ENCODE measurements around the gene CDH22.

The CDH22 gene, protein sequence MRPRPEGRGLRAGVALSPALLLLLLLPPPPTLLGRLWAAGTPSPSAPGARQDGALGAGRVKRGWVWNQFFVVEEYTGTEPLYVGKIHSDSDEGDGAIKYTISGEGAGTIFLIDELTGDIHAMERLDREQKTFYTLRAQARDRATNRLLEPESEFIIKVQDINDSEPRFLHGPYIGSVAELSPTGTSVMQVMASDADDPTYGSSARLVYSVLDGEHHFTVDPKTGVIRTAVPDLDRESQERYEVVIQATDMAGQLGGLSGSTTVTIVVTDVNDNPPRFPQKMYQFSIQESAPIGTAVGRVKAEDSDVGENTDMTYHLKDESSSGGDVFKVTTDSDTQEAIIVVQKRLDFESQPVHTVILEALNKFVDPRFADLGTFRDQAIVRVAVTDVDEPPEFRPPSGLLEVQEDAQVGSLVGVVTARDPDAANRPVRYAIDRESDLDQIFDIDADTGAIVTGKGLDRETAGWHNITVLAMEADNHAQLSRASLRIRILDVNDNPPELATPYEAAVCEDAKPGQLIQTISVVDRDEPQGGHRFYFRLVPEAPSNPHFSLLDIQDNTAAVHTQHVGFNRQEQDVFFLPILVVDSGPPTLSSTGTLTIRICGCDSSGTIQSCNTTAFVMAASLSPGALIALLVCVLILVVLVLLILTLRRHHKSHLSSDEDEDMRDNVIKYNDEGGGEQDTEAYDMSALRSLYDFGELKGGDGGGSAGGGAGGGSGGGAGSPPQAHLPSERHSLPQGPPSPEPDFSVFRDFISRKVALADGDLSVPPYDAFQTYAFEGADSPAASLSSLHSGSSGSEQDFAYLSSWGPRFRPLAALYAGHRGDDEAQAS

GRCh38 chr20:46308258-46309157 is at the start of gene CDH22:
TSS of gene CDH22 (minus strand) at chr20:46308498. CDS start at chr20:46251294, 57,204 bp downstream.
- peak; percentile 49 for DNase-seq

DNA sequence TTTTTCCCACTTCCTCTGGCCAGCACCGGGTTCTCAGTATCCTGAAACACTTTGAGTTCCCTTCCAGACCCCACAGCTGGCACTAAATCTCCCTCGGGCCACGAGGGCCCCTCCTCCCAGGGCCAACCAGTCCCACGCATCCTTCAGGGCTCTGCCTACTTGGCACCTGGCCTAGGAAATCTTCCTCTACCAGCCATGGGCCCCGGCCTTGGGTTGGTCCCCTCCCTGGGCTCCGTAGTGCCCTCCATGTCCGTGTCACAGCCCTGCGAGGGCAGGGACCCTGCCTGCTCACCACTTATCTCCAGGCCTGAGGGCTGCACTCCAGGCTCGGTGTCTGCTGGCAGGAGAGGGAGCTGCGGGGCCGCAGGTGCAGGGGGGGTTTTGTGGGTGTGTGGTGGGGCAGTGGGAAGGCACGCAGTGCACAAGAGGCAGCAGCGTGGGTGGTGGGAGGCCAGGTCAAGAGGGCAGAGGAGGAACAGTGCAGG is 48.8 kb upstream of the CDH22 start:
- DNase-seq = no peak

- DNase-seq = no peak
These were observed 48.1 kb upstream of the CDH22 start for GRCh38 chr20:46356195-46357029.

- no peak for DNase-seq
These were observed 47.5 kb upstream of the CDH22 start for GRCh38 chr20:46355778-46356177.

DNA sequence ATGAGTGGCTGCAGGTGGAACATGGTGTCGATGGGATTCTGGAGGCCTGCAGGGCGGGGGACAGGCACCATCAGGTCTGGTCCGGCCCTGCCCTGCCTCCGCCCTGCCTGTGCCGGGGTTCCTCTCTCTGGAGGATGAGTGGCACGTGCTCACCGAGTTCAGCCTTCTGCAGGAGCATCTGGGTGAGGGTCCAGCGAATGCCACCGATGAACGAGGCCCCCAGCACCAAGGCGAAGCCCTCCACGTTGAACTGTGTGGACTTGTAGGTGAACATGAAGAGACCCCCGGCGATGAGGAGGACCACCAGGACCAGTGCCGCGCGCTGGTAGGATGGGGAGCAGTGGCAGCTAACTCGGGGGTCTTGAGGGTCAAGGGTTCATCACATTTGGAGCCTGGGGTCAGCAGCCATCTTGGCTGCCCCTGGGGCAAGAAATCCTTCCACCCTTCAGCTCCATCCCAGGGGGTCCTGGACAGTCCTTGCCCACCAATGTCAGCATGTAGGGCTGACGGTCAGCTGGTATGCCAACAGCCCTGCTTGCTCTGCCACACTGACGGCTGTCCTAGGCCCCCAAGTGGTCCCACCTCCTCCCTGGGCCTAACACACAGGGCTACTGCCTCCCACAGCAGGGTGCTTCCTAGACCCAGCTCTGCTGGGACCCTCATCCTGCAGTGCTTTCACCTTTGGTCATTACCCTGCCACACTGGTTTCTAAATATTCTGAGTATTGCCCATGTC is 46.8 kb upstream of the CDH22 start:
- DNase-seq = no peak

GRCh38 chr20:46354207-46354555 is 45.9 kb upstream of the CDH22 start:
- no peak for DNase-seq

DNA sequence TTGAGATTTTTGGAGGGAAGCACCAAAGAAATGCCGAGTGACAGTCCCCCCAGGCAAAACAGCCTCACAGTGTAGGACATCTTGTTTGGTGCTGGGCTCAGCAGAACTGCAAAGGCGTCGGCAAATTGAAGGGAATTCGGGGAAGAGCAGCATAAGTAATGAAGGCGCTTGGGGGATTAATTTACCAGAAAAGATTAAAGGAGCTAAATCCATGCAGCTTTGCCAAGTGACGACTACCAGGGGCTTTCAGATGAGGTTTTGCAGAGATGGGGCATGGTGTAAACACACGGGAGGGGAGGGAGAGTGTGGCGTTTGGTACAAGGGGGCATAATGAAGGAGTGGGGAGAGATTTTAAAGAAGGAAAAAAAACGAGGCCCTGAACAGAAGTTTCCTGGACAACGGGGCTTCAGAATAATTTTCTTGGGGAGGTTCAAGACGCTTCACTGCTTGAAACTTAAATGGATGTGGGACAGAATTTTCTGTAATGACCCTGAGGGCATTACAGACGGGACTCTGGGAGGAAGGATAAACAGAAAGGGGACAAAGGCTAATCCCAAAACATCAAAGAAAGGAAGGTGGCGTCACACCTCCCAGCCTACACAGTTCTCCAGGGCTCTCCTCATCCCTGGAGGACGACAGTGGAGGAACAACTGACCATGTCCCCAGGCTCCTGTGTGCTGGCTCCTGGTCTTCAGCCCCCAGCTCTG is 45.4 kb upstream of the CDH22 start:
- DNase-seq = no peak

- no peak for DNase-seq
These were observed 44.2 kb upstream of the CDH22 start for GRCh38 chr20:46352370-46352938.

- DNase-seq = no peak
These were observed 43.2 kb upstream of the CDH22 start for GRCh38 chr20:46351357-46352058.

GRCh38 chr20:46350986-46351267 is 42.6 kb upstream of the CDH22 start:
- no peak for DNase-seq

DNA sequence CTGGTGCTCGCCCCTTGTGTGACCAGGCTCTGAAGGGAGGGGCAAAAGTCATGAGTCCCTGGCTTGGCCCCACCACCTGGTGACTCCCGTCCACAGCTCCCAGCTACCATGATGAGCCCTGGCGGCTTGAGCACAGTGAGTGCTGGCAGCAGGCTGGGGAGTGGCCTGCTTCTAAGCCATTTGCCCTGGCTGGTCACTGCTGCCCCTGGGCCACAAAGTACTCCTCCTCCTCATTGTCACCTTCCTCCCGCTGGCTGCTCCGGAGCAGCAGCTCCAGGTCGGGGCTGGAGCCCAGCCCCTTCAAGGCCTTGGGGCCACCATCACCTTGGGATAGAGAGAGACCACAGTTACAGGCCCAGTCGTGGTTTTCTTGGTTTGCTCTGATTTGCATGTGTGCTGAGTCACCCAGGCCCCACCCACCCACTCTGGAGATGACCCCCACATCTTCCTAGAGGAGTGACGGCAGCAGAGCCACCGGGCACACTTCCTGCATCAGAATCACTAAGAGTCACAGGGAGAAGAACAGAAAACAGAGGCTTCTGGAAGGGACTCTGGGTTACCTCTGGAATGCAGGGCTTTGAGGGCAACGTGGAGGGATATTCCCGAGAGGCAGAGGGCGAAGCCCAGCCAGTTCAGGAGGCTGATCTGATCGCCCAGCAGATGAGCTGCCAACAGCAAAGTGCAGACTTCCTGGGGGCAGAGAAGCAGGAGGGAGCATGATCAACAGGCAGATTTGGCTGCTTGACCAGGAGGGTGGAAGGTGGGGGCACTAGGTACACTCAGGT is 42.1 kb upstream of the CDH22 start:
- no peak for DNase-seq

- DNase-seq = no peak
These were observed 41.4 kb upstream of the CDH22 start for GRCh38 chr20:46349742-46350056.

DNA sequence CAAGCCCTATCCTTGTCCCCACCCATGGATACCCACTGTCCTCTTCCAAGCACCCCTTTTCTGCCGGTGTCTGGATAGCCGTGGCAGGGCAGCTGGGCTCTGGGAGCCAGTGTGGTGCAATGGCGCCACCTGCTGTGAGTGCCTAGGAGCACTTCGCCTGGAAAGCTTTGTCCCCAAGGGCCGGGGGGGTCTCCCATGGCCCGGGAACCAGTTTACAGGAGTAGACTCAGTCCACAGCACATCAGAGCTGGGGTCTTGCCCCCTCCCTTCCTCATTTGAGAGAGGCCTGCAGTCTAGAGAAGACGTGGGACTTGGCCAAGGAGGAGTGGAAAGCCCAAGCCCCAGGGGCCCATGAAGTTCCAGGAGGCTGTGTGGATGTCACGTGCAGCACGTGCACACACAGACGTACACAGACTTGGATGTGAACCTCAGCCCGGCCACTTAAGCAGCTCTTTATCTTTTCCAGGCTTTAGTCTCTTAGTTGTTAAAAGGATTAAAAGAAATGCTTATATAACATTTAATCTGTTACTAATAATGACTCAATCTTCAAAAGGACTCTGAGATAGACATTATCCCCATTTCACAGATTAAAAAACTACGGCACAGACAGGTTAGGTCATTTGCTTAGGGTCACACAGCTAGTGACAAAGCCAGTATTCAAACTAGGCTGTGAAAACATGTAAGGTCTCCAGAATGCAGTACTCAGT is 40.9 kb upstream of the CDH22 start:
- no peak for DNase-seq

- DNase-seq = no peak
These were observed 39.8 kb upstream of the CDH22 start for GRCh38 chr20:46347841-46348803.

DNA sequence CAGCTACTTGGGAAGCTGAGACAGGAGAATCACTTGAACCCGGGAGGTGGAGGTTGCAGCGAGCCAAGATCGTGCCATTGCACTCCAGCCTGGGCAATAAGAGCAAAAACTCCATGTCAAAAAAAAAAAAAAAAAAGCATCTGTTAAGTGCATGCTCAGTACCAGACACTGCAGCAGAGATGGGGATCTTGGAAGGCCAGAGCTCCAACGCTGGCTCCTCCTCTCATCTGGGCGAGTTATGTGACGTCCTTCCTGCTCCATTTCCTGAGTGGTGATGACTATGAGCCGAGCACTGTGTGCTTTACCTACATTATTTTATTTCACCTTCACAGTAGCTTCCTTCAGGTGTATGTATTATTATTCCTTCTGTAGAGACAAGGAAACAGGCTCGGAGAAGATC is 38.5 kb upstream of the CDH22 start:
- DNase-seq = no peak

- DNase-seq = no peak
These were observed 36.3 kb upstream of the CDH22 start for GRCh38 chr20:46344488-46345162.

- DNase-seq = no peak
These were observed 35.7 kb upstream of the CDH22 start for GRCh38 chr20:46343975-46344357.

Data from NCI-H1092 (cell line).